A375 (cell line): ENCODE measurements around the gene AK8. TPM values are rescaled to one million over a fixed set of nuclear protein-coding genes. Genes with fewer than 3 reads are reported as not detected.

Experiments
- total RNA-seq: library from RNA; depleted of rRNA; stranded (reverse); fragments of >200 nt; shearing (Covaris generic); gene quantifications from 2 replicates; pipeline ENCODE4 v1.2.3, GENCODE V29; 2014; rRNA removed

AK8 gene, protein sequence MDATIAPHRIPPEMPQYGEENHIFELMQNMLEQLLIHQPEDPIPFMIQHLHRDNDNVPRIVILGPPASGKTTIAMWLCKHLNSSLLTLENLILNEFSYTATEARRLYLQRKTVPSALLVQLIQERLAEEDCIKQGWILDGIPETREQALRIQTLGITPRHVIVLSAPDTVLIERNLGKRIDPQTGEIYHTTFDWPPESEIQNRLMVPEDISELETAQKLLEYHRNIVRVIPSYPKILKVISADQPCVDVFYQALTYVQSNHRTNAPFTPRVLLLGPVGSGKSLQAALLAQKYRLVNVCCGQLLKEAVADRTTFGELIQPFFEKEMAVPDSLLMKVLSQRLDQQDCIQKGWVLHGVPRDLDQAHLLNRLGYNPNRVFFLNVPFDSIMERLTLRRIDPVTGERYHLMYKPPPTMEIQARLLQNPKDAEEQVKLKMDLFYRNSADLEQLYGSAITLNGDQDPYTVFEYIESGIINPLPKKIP
- total RNA-seq = 0.05 and 0.68 TPM in 2 replicates

DNA sequence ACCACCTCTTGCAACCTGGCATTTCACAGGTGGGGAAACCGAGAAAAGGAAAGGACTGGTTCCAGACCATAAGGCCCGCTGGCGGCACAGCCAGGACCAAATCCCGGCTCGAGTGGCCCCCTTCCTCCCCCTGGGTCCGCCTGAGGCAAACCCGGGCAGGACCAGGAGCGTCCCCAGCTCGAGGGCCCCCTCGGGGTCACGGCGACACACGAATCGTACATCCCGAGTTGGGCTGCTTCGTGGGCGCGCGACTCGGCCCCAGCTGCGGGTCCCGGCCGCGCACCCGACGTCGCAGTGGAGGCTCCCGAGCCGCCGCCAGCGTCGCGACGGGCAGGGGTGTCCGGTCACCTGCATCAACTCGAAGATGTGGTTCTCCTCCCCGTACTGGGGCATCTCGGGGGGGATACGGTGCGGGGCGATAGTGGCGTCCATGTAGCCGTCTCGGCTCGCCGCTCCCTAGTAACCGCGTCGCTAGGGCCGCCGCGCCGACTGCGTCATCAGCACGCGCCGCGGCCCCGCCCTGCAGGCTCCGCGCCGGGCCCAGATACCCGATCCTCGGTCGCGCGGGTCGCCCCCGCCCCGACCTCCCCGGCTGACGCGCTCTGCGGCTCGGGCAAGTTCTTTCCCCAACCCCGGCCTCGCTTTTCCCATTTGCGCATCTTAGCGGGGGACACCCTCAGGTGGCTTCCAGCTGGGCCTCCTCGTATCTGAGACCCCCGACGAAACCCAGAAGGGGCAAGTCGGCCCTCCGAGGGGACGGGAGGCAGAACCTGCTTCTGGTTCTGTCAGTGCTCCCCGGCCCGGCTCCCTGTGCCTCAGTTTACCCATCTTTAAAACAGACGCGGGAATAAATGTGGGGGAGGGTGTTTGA, at the start of gene AK8:
TSS of gene AK8 (minus strand) at position 461 of the 871 bp plus-strand sequence. CDS start at position 432, 29 bp downstream.

DNA sequence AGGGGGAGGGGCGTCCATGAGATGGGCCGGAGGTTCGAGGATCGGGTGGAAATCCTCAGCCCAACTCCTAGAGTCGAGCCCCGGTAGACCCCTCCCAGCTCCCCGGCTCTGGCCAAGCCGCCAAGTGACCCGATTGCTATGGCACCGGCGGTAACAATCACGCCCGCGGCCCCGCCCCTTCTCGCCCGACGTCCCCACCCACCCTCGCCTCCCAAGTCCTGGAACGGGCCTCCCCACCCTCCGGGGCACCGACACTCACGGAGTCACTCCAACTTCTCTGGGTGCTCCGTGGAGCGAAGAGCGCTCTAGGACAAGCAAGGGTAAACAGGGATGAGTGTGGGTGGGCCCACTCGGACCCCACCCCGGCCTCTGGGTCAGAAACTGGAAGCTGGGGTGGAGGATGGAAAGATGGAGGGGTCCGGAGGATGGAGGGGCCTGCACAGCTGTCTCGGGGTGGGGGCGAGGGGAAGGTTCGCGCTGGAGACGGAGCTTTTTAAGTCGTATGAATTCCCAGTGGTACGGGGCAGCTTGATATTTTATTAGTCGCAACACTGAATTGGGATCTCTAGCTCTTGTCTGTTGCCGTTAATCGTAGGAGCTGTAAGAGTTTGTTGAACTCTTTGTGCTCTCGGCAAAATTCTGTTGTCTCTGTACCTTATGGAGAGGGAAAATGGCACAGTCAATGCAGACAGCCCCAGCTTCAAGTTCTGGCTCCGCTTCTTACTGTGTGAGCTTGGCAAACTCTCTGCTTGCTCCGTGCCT, 792 bp upstream of the AK8 start, which contains the start of gene SPACA9:
TSS of gene SPACA9 (plus strand) at position 204 of the 762 bp plus-strand sequence. CDS start 5,050 bp downstream, outside the sequence.

Other genes starting within 250 kb of the AK8 start
- gene DDX31, start 208.3 kb downstream of the AK8 start, total RNA-seq = 20.1 and 30.2 TPM in 2 replicates
- 17.5 and 19.3 TPM in 2 replicates for gene GTF3C4, start 207.8 kb downstream of the AK8 start, total RNA-seq
- 4.0 and 5.8 TPM in 2 replicates for gene SPACA9, start 614 bp upstream of the AK8 start, total RNA-seq
- gene TSC1, start 66.3 kb upstream of the AK8 start, total RNA-seq = 16.3 and 17.7 TPM in 2 replicates
- not detected in 2 replicates for gene GFI1B, start 100.4 kb upstream of the AK8 start, total RNA-seq
- 94.9 and 101 TPM in 2 replicates for gene GTF3C5, start 152.7 kb upstream of the AK8 start, total RNA-seq
- 0.19 TPM in 1 of 2 replicates, not detected in the other for gene CEL, start 183.7 kb upstream of the AK8 start, total RNA-seq
- gene RALGDS, start 243.0 kb upstream of the AK8 start, total RNA-seq = 32.5 and 40.5 TPM in 2 replicates